Lower leg skin (tissue), 4 donors: ENCODE measurements around the gene APOBEC3H. TPM values are rescaled to one million over a fixed set of nuclear protein-coding genes. Genes with fewer than 3 reads are reported as not detected.

Source experiments
- DNase-seq, 2 donors: peaks; one replicate each; pipeline ENCODE4 v3.0.0-alpha.2; 2019; ENCODE audit warnings: low spot score in 2 of 2
- H3K4me3 ChIP-seq: fragments of 200-600 bp; sonication (generic); 2 replicates; pipeline ENCODE4 v1.5.1; 2017; ENCODE audit warnings: mild to moderate bottlenecking, low read depth; ENCODE audit not compliant: poor library complexity, severe bottlenecking
- POLR2A ChIP-seq, 2 donors: fragments of 450-650 bp; IDR thresholded peaks; one replicate each; pipeline ENCODE4 v1.6.1; 2016 to 2017; ENCODE audit warnings: antibody characterized with exemption in 2 of 2, mild to moderate bottlenecking in 1 of 2, moderate library complexity in 1 of 2
- WGBS, 2 donors: methylation state at CpG; one replicate each; pipeline ENCODE4 v1.1.5; 2018; 5-methylcytosine and 5-hydroxymethylcytosine counted together
- intact Hi-C: fragments of 100-400 bp; cut with DNase I; formaldehyde crosslinking; loops from one replicate; pipeline ENCODE4 v1.15.0; 2023; ENCODE audit warnings: low total_unique reads
- total RNA-seq, 4 donors: library from RNA; depleted of rRNA; stranded (reverse); fragments of >200 nt; gene quantifications; one replicate each; pipeline ENCODE4 v1.1.0, GENCODE V29; 2016
- TF ChIP-seq, protein P1 (sequence below), 3 donors: fragments of 450-650 bp; IDR thresholded peaks; one replicate each; pipeline ENCODE4 v1.5.1; 2016; ENCODE audit warnings: antibody characterized with exemption in 3 of 3, mild to moderate bottlenecking in 3 of 3, moderate library complexity in 2 of 3

The APOBEC3H gene
- total RNA-seq, 4 donors from 2014 or later, result not detected

DNA sequence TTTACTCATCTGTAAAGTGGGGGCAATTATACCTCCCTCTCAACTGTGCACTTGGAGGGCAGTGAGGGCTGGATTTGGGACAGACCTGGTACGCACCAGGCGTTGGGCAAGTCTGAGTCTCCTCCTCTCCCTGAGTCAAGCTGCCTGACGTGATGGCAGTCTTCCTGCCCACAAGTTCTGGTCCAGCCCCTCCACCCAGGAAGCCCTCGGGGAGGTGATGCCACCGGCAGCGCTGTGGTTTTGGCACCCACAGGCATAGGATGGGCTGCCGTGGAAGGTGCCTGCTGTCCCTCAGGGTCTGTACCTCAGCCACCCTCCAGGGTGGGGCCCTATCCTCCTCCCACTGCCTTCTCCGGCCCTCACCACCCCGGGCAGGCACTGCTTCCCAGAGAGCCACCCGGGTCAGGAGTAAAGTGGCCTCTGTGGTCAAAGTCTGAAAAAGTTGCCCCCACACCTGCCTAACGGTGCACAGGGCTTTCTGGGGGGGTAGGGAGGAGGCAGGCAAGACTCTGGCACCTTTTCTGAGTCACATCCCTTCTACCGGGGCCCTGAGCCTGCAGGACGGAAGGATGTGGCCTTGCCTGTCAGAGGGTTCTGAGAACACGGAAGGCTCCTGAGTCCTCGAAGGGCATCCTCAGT lies 6.5 kb upstream of the APOBEC3H start:
- no peak overlapping the region for H3K4me3 ChIP-seq
- no peak for TF ChIP-seq POLR2A (IDR thresholded peaks at IDR 0.05)
- TF ChIP-seq, protein P1, sequence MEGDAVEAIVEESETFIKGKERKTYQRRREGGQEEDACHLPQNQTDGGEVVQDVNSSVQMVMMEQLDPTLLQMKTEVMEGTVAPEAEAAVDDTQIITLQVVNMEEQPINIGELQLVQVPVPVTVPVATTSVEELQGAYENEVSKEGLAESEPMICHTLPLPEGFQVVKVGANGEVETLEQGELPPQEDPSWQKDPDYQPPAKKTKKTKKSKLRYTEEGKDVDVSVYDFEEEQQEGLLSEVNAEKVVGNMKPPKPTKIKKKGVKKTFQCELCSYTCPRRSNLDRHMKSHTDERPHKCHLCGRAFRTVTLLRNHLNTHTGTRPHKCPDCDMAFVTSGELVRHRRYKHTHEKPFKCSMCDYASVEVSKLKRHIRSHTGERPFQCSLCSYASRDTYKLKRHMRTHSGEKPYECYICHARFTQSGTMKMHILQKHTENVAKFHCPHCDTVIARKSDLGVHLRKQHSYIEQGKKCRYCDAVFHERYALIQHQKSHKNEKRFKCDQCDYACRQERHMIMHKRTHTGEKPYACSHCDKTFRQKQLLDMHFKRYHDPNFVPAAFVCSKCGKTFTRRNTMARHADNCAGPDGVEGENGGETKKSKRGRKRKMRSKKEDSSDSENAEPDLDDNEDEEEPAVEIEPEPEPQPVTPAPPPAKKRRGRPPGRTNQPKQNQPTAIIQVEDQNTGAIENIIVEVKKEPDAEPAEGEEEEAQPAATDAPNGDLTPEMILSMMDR (IDR thresholded peaks at IDR 0.05), result no peak
- WGBS, 2 donors, result 52 to 56% methylated on average over 14 of the region's 15 CpGs
- intact Hi-C loops, result no loop called here
- DNase-seq, result no peak

DNA sequence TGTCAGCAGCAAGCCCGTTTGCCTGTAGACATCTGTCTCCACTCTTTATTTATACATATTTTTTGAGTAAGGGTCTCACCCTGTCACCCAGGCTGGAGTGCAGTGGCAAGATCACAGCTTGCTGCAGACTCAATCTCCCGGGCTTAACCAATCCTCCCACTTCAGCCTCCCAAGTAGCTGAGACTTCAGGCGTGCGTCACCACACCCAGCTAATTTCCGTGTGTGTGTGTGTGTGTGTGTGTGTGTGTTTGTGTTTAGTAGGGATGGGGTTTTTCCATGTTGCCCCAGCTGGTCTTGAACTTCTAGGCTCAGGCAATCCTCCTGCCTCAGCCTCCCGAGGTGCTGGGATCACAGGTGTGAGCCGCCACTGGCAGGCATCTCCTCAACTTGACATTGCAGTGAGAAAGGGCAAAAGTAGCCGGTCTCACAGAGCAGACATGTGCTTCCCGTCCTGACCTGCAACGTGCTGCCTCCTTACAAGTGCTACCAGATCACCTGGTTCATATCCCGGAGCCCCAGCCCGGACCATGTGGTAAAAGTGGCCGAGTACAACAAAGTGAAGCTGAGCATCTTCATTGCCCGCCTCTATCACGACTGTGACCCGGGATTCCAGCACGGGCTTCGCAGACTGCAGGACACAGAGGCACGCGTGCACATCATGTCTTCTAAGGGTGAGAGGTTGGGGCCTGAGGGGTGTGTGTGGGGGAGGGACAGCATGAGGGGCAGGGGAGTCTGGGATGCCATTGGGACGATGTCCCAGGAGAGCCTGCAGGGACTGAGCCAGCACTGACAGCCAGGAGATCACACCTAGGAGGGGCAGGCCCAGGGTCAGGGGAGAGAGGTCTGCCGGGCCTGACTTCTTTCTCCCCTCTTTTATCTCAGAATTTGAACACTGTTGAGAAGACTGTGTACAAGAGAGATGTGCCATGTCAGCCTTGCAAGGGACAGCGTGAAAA lies 5.6 kb upstream of the APOBEC3H start:
- no peak overlapping the region for H3K4me3 ChIP-seq
- DNase-seq, result no peak
- intact Hi-C loops, result no loop called here
- WGBS, 2 donors, result 84 to 86% methylated on average over 23 of the region's 23 CpGs
- TF ChIP-seq POLR2A (IDR thresholded peaks at IDR 0.05), result no peak
- TF ChIP-seq, protein P1 (IDR thresholded peaks at IDR 0.05), result no peak

DNA sequence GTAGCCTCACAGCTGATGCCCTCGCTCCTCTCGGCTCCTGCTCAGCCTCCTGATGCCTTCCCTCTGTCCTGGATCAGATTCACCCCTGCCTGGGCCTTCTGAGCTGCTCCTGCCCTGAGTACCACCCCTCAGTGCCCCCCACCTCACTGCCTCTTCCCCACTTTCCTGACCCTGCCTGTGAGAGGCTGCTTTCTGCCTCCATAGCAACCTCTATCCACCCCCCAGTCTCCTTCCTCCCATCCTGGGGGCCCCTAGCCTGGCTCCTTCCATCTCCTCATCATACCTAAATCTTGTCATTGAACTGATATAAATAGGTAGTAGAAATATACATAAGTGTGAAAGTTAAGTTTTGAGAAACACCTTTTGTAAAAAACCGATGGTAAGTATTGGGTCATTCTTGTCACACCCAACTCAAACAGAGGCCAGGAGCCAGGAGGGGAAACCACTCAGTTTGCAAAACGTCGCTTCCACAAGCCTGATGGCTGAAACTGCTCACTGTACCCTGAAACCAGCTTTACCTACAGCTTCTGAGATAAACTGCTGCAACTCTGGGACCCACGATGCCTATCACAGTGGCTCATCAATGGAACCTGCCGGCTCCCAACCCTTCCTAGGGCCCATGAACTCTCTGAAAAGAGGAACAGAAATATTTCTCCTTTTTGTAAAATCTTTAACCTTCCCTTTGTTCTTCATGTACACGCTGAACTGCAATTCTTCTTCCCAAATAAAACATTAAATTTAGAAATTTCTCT lies 4.8 kb upstream of the APOBEC3H start:
- 66 to 68% methylated on average over 8 of the region's 8 CpGs for WGBS, 2 donors
- intact Hi-C loops, result no loop called here
- H3K4me3 ChIP-seq, result no peak overlapping the region
- TF ChIP-seq, protein P1 (IDR thresholded peaks at IDR 0.05), result no peak
- TF ChIP-seq POLR2A (IDR thresholded peaks at IDR 0.05), result no peak
- no peak for DNase-seq

DNA sequence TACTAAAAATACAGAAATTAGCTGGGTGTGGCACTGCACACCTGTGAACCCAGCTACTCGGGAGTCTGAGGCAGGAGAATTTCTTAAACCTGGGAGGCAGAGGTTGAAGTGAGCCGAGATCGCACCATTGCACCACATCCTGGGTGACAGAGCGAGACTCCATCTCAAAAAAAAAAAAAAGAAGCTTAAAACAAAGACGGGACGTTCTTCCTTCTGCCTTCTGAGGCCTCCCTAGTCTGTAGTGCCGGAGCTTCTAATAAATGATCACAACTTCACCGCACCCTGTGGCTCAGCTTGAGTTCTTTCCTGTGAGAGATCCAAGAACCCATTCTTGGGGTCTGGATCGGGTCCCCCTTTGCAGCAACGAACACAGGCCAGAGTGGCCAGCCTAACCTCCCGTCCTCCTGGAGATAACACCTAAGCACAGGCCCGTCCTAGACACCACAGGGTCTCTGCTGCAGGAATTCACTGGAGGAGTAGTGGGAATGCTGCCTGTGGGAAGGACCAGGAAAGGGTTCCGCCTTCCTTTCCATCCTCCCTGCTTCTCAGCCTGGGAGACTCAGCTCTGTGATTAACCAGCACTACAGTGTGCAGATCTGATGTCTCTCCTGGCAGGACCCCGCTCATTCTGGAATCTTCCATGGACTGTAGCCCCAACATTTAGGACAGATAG lies 2.2 kb upstream of the APOBEC3H start:
- no peak overlapping the region for H3K4me3 ChIP-seq
- intact Hi-C loops, result no loop called here
- TF ChIP-seq POLR2A (IDR thresholded peaks at IDR 0.05), result no peak
- TF ChIP-seq, protein P1 (IDR thresholded peaks at IDR 0.05), result no peak
- DNase-seq, result no peak
- WGBS, 2 donors, result 87 to 90% methylated on average over 14 of the region's 14 CpGs

DNA sequence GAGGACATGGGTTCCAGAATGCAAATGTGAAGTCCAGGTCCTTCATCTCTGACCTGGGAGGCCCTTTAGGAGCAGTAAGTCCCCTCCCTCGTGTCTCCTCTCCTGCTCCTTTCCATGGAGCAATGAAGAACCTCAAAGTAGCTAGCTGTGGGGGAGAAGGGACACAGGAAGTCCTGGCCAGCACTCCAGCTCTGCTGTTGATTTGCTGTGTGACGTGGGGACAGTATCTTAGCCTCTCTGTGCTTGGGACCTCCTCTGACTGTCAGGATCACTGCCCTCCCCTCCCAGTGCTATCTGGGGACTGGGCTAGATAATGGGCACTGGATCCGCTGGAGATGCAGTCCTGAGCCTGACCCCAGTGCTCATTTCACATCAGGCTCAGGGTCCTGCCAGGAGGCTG lies 1.1 kb upstream of the APOBEC3H start:
- intact Hi-C loops, result no loop called here
- WGBS, 2 donors, result 84 to 93% methylated on average over 3 of the region's 3 CpGs
- H3K4me3 ChIP-seq, result no peak overlapping the region
- DNase-seq, result no peak
- TF ChIP-seq POLR2A (IDR thresholded peaks at IDR 0.05), result no peak
- TF ChIP-seq, protein P1 (IDR thresholded peaks at IDR 0.05), result no peak
